GM21423 (cell line): Measurements from ENCODE around the gene P4HTM.

ENCODE experiments used
- ATAC-seq: cut with Tn5 transposase; IDR thresholded peaks from one replicate; pipeline ENCODE4 v1.9.1; 2021; ENCODE audit warnings: mild to moderate bottlenecking, moderate library complexity; ENCODE audit not compliant: unreplicated experiment

The P4HTM gene

GRCh38 chr3:48983096-48983495, 6.9 kb upstream of the P4HTM start:
- no peak for ATAC-seq

GRCh38 chr3:48984663-48985062, 5.4 kb upstream of the P4HTM start:
- ATAC-seq, result no peak

GRCh38 chr3:48985831-48986376, 4.1 kb upstream of the P4HTM start:
- no peak for ATAC-seq

GRCh38 chr3:48989126-48989795, 780 bp upstream of the P4HTM start:
- no peak for ATAC-seq

GRCh38 chr3:48990636-48991469, 812 bp downstream of the P4HTM start:
- no peak for ATAC-seq

GRCh38 chr3:48991851-48992545, 2.0 kb downstream of the P4HTM start:
- ATAC-seq, result no peak

- no peak for ATAC-seq
These were observed 3.8 kb downstream of the P4HTM start for GRCh38 chr3:48993834-48994233.

GRCh38 chr3:48996640-48997039, 6.6 kb downstream of the P4HTM start:
- no peak for ATAC-seq

GRCh38 chr3:48997102-48997635, 7.1 kb downstream of the P4HTM start:
- ATAC-seq, result no peak

- no peak for ATAC-seq
These were observed 7.9 kb downstream of the P4HTM start for GRCh38 chr3:48997714-48998637.

GRCh38 chr3:48999085-48999858, 9.2 kb downstream of the P4HTM start:
- no peak for ATAC-seq

- no peak for ATAC-seq
These were observed 11.1 kb downstream of the P4HTM start for GRCh38 chr3:49001155-49001554.

- no peak for ATAC-seq
These were observed 14.6 kb downstream of the P4HTM start for GRCh38 chr3:49004352-49005302.

GRCh38 chr3:49005303-49005680, 15.3 kb downstream of the P4HTM start:
- ATAC-seq, result no peak

- ATAC-seq, result no peak
These were observed 16.0 kb downstream of the P4HTM start for GRCh38 chr3:49005998-49006397.

- peak; percentile 1 for ATAC-seq
These were observed 16.5 kb downstream of the P4HTM start for GRCh38 chr3:49006408-49007067.

- ATAC-seq, result peak; percentile 84
These were observed 17.2 kb downstream of the P4HTM start, which contains the start of gene WDR6 for GRCh38 chr3:49007068-49007770. TSS of gene WDR6 (plus strand) at chr3:49007391. CDS start at chr3:49007432, 41 bp downstream.
